Measurements from ENCODE around the gene FBF1. TPM values are rescaled to one million over a fixed set of nuclear protein-coding genes. Genes with fewer than 3 reads are reported as not detected.

Gene FBF1
- total RNA-seq, 4 donors from 2014 or later: 7.2 to 47.0 (median 25.0) TPM

DNA sequence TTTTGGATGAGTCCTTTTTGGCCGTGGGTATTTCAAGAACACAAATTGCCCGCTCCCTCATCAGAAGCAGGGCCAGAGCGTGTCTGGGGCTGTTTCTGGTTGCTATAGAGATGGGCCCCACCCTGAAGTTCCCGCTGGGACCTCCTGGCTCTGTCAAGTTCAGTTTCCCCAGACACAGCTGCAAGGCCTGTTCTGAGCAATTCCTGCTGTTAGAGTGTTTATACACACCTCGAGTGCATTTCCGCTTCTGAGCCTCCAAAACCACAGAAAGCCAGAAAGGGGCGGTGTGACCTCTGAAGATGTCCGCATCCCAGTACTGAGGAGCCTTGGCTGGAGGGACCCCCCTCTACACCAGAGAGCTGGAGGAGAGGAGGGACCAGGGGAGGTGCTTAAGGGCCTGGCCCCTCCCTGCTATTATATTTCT lies 76.4 kb downstream of the FBF1 start:
- H3K4me1 ChIP-seq: peaks cover 0 to 8% (median 3%) of the 10 kb centered on the region in 4 donors
- no peak for TF ChIP-seq POLR2A (IDR thresholded peaks at IDR 0.05)
- TF ChIP-seq, protein P1, sequence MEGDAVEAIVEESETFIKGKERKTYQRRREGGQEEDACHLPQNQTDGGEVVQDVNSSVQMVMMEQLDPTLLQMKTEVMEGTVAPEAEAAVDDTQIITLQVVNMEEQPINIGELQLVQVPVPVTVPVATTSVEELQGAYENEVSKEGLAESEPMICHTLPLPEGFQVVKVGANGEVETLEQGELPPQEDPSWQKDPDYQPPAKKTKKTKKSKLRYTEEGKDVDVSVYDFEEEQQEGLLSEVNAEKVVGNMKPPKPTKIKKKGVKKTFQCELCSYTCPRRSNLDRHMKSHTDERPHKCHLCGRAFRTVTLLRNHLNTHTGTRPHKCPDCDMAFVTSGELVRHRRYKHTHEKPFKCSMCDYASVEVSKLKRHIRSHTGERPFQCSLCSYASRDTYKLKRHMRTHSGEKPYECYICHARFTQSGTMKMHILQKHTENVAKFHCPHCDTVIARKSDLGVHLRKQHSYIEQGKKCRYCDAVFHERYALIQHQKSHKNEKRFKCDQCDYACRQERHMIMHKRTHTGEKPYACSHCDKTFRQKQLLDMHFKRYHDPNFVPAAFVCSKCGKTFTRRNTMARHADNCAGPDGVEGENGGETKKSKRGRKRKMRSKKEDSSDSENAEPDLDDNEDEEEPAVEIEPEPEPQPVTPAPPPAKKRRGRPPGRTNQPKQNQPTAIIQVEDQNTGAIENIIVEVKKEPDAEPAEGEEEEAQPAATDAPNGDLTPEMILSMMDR (IDR thresholded peaks at IDR 0.05): peak in 1 of 6 experiments; percentile 14
- H3K27me3 ChIP-seq: no peaks in the 10 kb centered on the region
- H3K36me3 ChIP-seq: no peaks in the 10 kb centered on the region
- no peaks in the 10 kb centered on the region for H3K9me3 ChIP-seq
- DNase-seq: peak in 2 of 3 donors; percentile 69 to 87
- H3K4me3 ChIP-seq: no peak overlapping the region
- H3K27ac ChIP-seq: peak overlapping the region; percentile 61 to 81 (median 74)

DNA sequence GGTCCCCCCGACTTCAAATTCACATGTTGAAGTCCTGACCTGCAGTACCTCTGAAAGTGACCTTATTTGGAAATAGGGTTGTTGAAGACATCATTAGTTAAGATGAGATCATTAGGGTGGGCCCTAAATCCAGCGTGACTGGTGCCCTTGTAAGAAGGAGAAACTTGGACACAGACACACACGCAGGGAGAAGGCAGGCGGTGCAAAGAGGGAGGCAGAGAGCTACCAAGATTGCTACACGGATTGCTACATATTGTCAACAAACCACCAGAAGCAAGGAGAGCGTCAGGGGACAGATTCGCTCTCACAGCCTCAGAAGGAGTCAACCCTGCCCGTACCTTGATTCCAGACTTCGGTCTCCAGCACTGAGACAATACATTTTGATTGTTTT lies 78.9 kb downstream of the FBF1 start:
- Histone ChIP-seq H3K9me3 (no peaks in the 10 kb centered on the region), H3K4me1 (peaks cover 0 to 10% (median 4%) of the 10 kb centered on the region in 4 donors), H3K4me3 (no peak overlapping the region), H3K27me3 (no peaks in the 10 kb centered on the region), H3K27ac (peak overlapping the region in 3 of 4 donors; percentile 36 to 73 (median 42)), H3K36me3 (no peaks in the 10 kb centered on the region)
- no peak for DNase-seq
- TF ChIP-seq POLR2A (IDR thresholded peaks at IDR 0.05): no peak
- TF ChIP-seq, protein P1 (IDR thresholded peaks at IDR 0.05): no peak

Other genes with a start within 250 kb of the FBF1 start
- gene ITGB4, start 219.6 kb downstream of the FBF1 start, total RNA-seq: 100 to 1,000 TPM in 3 of 4 donors, 10 to 100 TPM in 1; 80.0 to 368 (median 219) TPM
- 10 to 100 TPM; 50.1 to 81.9 (median 64.1) TPM for gene GALK1, start 175.8 kb downstream of the FBF1 start, total RNA-seq
- gene UNK, start 156.2 kb downstream of the FBF1 start, total RNA-seq: 100 to 1,000 TPM in 1 of 4 donors, 10 to 100 TPM in 3; 18.9 to 108 (median 30.6) TPM
- gene UNC13D, start 96.6 kb downstream of the FBF1 start, total RNA-seq: 10 to 100 TPM in 3 of 4 donors, 1 to 10 TPM in 1; 8.4 to 45.4 (median 22.2) TPM
- 10 to 100 TPM; 45.4 to 61.4 (median 53.7) TPM for gene WBP2, start 85.7 kb downstream of the FBF1 start, total RNA-seq
- 10 to 100 TPM; 16.5 to 61.4 (median 45.7) TPM for gene TRIM47, start 62.5 kb downstream of the FBF1 start, total RNA-seq
- gene TRIM65, start 44.1 kb downstream of the FBF1 start, total RNA-seq: 10 to 100 TPM; 14.0 to 22.7 (median 16.9) TPM
- 10 to 100 TPM; 61.1 to 95.7 (median 72.9) TPM for gene MRPL38, start 36.2 kb downstream of the FBF1 start, total RNA-seq
- gene ACOX1, start 38.1 kb upstream of the FBF1 start, total RNA-seq: 100 to 1,000 TPM in 3 of 4 donors, 10 to 100 TPM in 1; 26.4 to 268 (median 193) TPM
- gene TEN1, start 38.2 kb upstream of the FBF1 start, total RNA-seq: 10 to 100 TPM in 3 of 4 donors, not detected in 1; 15.2 to 95.1 (median 27.9) TPM
- 10 to 100 TPM; 11.7 to 38.7 (median 23.5) TPM for gene CDK3, start 59.8 kb upstream of the FBF1 start, total RNA-seq
- gene EVPL, start 86.3 kb upstream of the FBF1 start, total RNA-seq: 10 to 100 TPM; 26.4 to 87.8 (median 55.0) TPM
- 10 to 100 TPM; 32.2 to 43.4 (median 32.6) TPM for gene SRP68, start 131.5 kb upstream of the FBF1 start, total RNA-seq
- under 1 TPM in 1 of 4 donors, not detected in 3; 0.95 TPM for gene GALR2, start 133.7 kb upstream of the FBF1 start, total RNA-seq
- not detected for gene ZACN, start 138.1 kb upstream of the FBF1 start, total RNA-seq
- 100 to 1,000 TPM; 113 to 160 (median 134) TPM for gene EXOC7, start 162.7 kb upstream of the FBF1 start, total RNA-seq
- gene FOXJ1, start 200.2 kb upstream of the FBF1 start, total RNA-seq: not detected